ENCODE data around the gene ZRANB3. TPM values are rescaled to one million over a fixed set of nuclear protein-coding genes. Genes with fewer than 3 reads are reported as not detected.

ZRANB3 gene
- total RNA-seq, 1 donor from 2014 or later: 7.9 TPM

- no peak overlapping the region for H3K4me3 ChIP-seq (ENCODE audit: low read depth, low read length)
- DNase-seq (ENCODE audit: low read depth): no peak
- TF ChIP-seq CTCF (conservative IDR thresholded peaks at IDR 0.05; ENCODE audit: low read depth, low read length): no peak
Measured at GRCh38 chr2:135238651-135239050, 292.4 kb downstream of the ZRANB3 start.

GRCh38 chr2:135230150-135230549, 300.9 kb downstream of the ZRANB3 start:
- no peak for DNase-seq (ENCODE audit: low read depth)
- H3K4me3 ChIP-seq (ENCODE audit: low read depth, low read length): no peak overlapping the region
- TF ChIP-seq CTCF (conservative IDR thresholded peaks at IDR 0.05; ENCODE audit: low read depth, low read length): no peak

- no peak for TF ChIP-seq CTCF (conservative IDR thresholded peaks at IDR 0.05; ENCODE audit: low read depth, low read length)
- no peak overlapping the region for H3K4me3 ChIP-seq (ENCODE audit: low read depth, low read length)
- no peak for DNase-seq (ENCODE audit: low read depth)
Measured at GRCh38 chr2:135227386-135227785, 303.6 kb downstream of the ZRANB3 start.

- no peak overlapping the region for H3K4me3 ChIP-seq (ENCODE audit: low read depth, low read length)
- TF ChIP-seq CTCF (conservative IDR thresholded peaks at IDR 0.05; ENCODE audit: low read depth, low read length): no peak
- DNase-seq (ENCODE audit: low read depth): no peak
Measured at GRCh38 chr2:135226961-135227360, 304.1 kb downstream of the ZRANB3 start.

GRCh38 chr2:135225781-135226180, 305.2 kb downstream of the ZRANB3 start:
- H3K4me3 ChIP-seq (ENCODE audit: low read depth, low read length): no peak overlapping the region
- no peak for TF ChIP-seq CTCF (conservative IDR thresholded peaks at IDR 0.05; ENCODE audit: low read depth, low read length)
- no peak for DNase-seq (ENCODE audit: low read depth)

- H3K4me3 ChIP-seq (ENCODE audit: low read depth, low read length): no peak overlapping the region
- no peak for TF ChIP-seq CTCF (conservative IDR thresholded peaks at IDR 0.05; ENCODE audit: low read depth, low read length)
- DNase-seq (ENCODE audit: low read depth): no peak
Measured at GRCh38 chr2:135219226-135219625, 311.8 kb downstream of the ZRANB3 start.

GRCh38 chr2:135218426-135218825, 312.6 kb downstream of the ZRANB3 start:
- no peak for TF ChIP-seq CTCF (conservative IDR thresholded peaks at IDR 0.05; ENCODE audit: low read depth, low read length)
- DNase-seq (ENCODE audit: low read depth): no peak
- no peak overlapping the region for H3K4me3 ChIP-seq (ENCODE audit: low read depth, low read length)
